Chondrocyte (in vitro differentiated cells): Measurements from ENCODE around the gene RABL6. TPM values are rescaled to one million over a fixed set of nuclear protein-coding genes. Genes with fewer than 3 reads are reported as not detected.

Source experiments
- DNase-seq: peaks from one replicate; pipeline ENCODE4 v3.0.0; 2021; ENCODE audit warnings: mixed read lengths, low spot score
- H3K27ac Mint-ChIP-seq: one replicate; pipeline ENCODE4 v1.8.0; 2021; ENCODE audit warnings: mild to moderate bottlenecking, moderate library complexity, mixed read lengths; ENCODE audit not compliant: unreplicated experiment
- H3K27me3 Mint-ChIP-seq: 2 replicates; pipeline ENCODE4 v1.8.0; 2021; ENCODE audit warnings: low read depth, mixed read lengths
- H3K36me3 Mint-ChIP-seq: 2 replicates; pipeline ENCODE4 v1.8.0; 2021; ENCODE audit warnings: low read depth, mixed read lengths
- H3K4me1 Mint-ChIP-seq: 2 replicates; pipeline ENCODE4 v1.8.0; 2021; ENCODE audit warnings: low read depth, mild to moderate bottlenecking, mixed read lengths
- H3K4me3 Mint-ChIP-seq: one replicate; pipeline ENCODE4 v1.8.0; 2021; ENCODE audit warnings: mild to moderate bottlenecking, moderate library complexity, mixed read lengths; ENCODE audit not compliant: unreplicated experiment
- H3K9me3 Mint-ChIP-seq: 2 replicates; pipeline ENCODE4 v1.8.0; 2021; ENCODE audit warnings: low read depth, mixed read lengths
- total RNA-seq: library from RNA; stranded (reverse); gene quantifications from 3 replicates; pipeline ENCODE4 v1.2.1, GENCODE V29; 2021
- TF ChIP-seq, protein P1 (sequence below): fragments of 200-600 bp; sonication (generic); IDR thresholded peaks from 2 replicates; pipeline ENCODE4 v1.5.0; 2021; ENCODE audit warnings: antibody characterized with exemption, mild to moderate bottlenecking, moderate library complexity

The RABL6 gene
- total RNA-seq, 1 donor from 2014 or later: 61.5 TPM

DNA sequence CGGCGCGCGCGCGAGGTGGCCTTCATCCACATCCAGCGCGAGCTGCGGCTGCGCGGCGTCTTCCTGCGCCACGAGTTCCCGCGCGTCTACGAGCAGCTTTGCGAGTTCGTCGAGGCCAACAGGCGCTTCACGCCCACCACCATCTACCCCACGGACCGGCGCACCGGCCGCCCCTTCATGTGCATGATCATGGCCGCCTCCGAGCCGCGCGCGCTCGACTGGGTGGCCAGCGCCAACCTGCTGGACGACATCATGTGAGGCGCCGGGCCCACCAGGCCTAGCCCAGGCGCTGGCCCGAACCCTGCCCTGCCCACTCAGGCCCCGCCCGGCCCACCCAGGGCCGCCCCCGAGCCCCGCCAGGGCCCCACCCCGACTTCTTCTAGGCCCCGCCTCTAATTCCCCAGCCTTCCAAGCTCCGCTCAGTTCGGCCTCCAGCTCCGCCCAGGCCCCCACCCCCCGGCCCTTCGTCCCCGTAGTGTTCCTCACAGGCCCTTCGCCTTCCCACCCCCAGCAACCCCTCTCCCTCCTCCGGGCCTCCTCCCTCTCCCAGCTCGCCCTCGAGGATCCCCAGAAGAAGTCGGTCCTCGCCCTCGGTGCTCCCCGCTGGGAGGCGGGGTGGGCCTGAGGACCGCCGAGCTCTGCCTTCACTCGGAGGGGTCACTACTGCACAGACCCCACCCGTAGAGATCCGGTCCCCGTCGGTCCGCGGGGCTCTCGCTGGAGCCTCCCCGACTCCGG is 39.5 kb downstream of the RABL6 start:
- DNase-seq: no peak
- TF ChIP-seq, protein P1, sequence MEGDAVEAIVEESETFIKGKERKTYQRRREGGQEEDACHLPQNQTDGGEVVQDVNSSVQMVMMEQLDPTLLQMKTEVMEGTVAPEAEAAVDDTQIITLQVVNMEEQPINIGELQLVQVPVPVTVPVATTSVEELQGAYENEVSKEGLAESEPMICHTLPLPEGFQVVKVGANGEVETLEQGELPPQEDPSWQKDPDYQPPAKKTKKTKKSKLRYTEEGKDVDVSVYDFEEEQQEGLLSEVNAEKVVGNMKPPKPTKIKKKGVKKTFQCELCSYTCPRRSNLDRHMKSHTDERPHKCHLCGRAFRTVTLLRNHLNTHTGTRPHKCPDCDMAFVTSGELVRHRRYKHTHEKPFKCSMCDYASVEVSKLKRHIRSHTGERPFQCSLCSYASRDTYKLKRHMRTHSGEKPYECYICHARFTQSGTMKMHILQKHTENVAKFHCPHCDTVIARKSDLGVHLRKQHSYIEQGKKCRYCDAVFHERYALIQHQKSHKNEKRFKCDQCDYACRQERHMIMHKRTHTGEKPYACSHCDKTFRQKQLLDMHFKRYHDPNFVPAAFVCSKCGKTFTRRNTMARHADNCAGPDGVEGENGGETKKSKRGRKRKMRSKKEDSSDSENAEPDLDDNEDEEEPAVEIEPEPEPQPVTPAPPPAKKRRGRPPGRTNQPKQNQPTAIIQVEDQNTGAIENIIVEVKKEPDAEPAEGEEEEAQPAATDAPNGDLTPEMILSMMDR: no peak
- peak overlapping the region; percentile 96 for H3K4me3 Mint-ChIP-seq
- peaks cover 2% of the 10 kb centered on the region for H3K36me3 Mint-ChIP-seq
- no peaks in the 10 kb centered on the region for H3K9me3 Mint-ChIP-seq
- H3K4me1 Mint-ChIP-seq: peaks cover 24% of the 10 kb centered on the region
- no peaks in the 10 kb centered on the region for H3K27me3 Mint-ChIP-seq
- H3K27ac Mint-ChIP-seq: peak overlapping the region; percentile 97

- Mint-ChIP-seq H3K4me3 (peak overlapping the region; percentile 96), H3K27ac (peak overlapping the region; percentile 97), H3K36me3 (peaks cover 2% of the 10 kb centered on the region), H3K27me3 (no peaks in the 10 kb centered on the region), H3K9me3 (no peaks in the 10 kb centered on the region), H3K4me1 (peaks cover 22% of the 10 kb centered on the region)
- TF ChIP-seq, protein P1: no peak
- no peak for DNase-seq
These were observed 40.2 kb downstream of the RABL6 start for GRCh38 chr9:136847826-136848392.

DNA sequence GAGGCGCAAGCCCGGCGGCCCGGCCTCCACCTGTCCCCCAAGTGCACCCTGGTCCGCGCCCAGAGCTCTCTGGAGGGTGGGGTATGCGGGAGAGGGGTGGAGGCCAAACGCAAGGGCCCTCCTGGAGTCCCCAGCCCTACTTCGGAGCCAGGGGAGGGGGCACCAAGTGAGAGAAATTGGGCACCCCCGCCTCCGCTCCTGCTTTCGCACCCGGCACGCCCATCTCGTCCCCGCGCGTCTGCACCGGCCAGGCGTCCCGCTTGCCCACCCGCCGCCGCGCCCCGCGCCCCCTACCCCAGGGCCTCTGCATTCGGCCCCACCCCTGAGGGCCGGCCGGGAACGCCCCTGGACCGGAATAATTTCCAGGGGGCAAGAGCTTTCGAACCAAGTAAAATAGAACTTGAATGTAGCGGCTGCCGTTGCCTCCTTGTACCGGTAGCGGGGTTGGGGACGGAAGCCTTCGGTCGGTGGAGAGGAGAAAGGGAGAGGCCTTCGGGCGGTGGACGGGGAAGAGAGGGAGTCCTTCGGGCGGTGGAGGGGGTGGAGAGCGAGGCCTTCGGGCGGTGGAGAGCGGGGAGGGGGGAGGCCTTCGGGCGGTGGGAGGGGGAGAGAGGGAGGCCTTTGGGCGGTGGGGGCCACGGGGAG is 40.8 kb downstream of the RABL6 start:
- peak overlapping the region; percentile 96 for H3K4me3 Mint-ChIP-seq
- TF ChIP-seq, protein P1: no peak
- H3K36me3 Mint-ChIP-seq: peaks cover 2% of the 10 kb centered on the region
- H3K4me1 Mint-ChIP-seq: peaks cover 19% of the 10 kb centered on the region
- peak overlapping the region; percentile 97 for H3K27ac Mint-ChIP-seq
- no peaks in the 10 kb centered on the region for H3K27me3 Mint-ChIP-seq
- no peak for DNase-seq
- H3K9me3 Mint-ChIP-seq: no peaks in the 10 kb centered on the region

- no peaks in the 10 kb centered on the region for H3K27me3 Mint-ChIP-seq
- peaks cover 17% of the 10 kb centered on the region for H3K4me1 Mint-ChIP-seq
- DNase-seq: peak; percentile 100
- H3K9me3 Mint-ChIP-seq: no peaks in the 10 kb centered on the region
- TF ChIP-seq, protein P1: no peak
- peak within 1 kb of the TSS; percentile 96 for H3K4me3 Mint-ChIP-seq
- peak within 1 kb of the TSS; percentile 97 for H3K27ac Mint-ChIP-seq
- peaks cover 2% of the 10 kb centered on the region for H3K36me3 Mint-ChIP-seq
These were observed 41.6 kb downstream of the RABL6 start, which contains the start of gene PHPT1 for GRCh38 chr9:136849038-136849959. Gene PHPT1, plus strand, starts transcription at chr9:136849409. Its CDS starts 22 bp downstream, at chr9:136849431.
